ENCODE data around the gene KAT2B. TPM values are rescaled to one million over a fixed set of nuclear protein-coding genes. Genes with fewer than 3 reads are reported as not detected.

KAT2B gene
- polyA plus RNA-seq, 1 donor from 2014 or later: 14.2 TPM

DNA sequence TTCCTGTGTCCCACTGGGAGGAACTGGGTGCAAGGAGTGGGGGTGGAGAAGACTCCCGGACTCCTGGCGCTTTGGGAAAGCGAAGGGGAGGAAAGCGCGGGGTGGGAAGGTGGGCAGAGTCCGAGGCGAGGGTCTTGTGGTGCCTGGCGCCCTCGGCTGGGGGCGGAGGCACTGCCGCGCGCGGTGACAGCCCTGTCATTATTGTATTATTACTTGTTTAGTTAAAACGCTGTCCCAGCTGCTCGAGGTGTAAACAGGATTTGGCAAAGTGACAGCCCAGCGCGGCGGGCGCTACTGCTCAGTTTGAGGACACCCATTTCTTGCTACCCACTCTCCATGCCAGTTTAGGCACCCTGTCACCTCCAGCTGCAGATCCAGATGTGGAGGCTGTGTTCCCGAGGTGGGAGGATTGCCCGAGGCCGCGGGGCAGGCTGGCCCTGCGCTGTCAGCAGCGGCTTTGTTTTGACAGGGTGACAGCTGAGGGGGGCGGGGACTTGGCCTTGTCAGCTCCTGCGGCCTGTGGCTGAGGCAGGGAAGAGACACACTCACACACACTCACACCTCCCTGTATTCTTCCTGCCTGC lies 1.0 kb downstream of the KAT2B start:
- Histone ChIP-seq H3K4me3 (ENCODE audit: low read length) (peak overlapping the region; percentile 88), H3K9ac (ENCODE audit: low read length) (peak overlapping the region; percentile 67), H2AFZ (ENCODE audit: low read depth, low read length) (peak overlapping the region; percentile 43), H3K36me3 (ENCODE audit: insufficient read depth, low read length) (no peaks in the 10 kb centered on the region), H3K9me3 (ENCODE audit: low read length) (no peaks in the 10 kb centered on the region), H3K9me2 (ENCODE audit: insufficient read depth, low read length) (no peaks in the 10 kb centered on the region), H3K79me2 (replicated peaks; ENCODE audit: insufficient read depth, low read length) (peaks cover 17% of the 10 kb centered on the region), H3F3A (ENCODE audit: insufficient read depth, low read length, poor library complexity, severe bottlenecking) (no peaks in the 10 kb centered on the region), H3K27me3 (ENCODE audit: insufficient read depth, low read depth, low read length) (no peaks in the 10 kb centered on the region), H3K4me2 (ENCODE audit: low read length) (peak overlapping the region; percentile 70), H3K27ac (ENCODE audit: low read length) (peak overlapping the region; percentile 64), H4K20me1 (ENCODE audit: insufficient read depth) (no peaks in the 10 kb centered on the region)
- peak; percentile 73 for TF ChIP-seq EP300 (conservative IDR thresholded peaks at IDR 0.05; ENCODE audit: poor library complexity, severe bottlenecking)
- peak; percentile 13 for TF ChIP-seq RAD21 (conservative IDR thresholded peaks at IDR 0.05)
- TF ChIP-seq, protein P1, sequence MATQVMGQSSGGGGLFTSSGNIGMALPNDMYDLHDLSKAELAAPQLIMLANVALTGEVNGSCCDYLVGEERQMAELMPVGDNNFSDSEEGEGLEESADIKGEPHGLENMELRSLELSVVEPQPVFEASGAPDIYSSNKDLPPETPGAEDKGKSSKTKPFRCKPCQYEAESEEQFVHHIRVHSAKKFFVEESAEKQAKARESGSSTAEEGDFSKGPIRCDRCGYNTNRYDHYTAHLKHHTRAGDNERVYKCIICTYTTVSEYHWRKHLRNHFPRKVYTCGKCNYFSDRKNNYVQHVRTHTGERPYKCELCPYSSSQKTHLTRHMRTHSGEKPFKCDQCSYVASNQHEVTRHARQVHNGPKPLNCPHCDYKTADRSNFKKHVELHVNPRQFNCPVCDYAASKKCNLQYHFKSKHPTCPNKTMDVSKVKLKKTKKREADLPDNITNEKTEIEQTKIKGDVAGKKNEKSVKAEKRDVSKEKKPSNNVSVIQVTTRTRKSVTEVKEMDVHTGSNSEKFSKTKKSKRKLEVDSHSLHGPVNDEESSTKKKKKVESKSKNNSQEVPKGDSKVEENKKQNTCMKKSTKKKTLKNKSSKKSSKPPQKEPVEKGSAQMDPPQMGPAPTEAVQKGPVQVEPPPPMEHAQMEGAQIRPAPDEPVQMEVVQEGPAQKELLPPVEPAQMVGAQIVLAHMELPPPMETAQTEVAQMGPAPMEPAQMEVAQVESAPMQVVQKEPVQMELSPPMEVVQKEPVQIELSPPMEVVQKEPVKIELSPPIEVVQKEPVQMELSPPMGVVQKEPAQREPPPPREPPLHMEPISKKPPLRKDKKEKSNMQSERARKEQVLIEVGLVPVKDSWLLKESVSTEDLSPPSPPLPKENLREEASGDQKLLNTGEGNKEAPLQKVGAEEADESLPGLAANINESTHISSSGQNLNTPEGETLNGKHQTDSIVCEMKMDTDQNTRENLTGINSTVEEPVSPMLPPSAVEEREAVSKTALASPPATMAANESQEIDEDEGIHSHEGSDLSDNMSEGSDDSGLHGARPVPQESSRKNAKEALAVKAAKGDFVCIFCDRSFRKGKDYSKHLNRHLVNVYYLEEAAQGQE (IDR thresholded peaks at IDR 0.05; ENCODE audit: borderline replicate concordance): no peak
- TF ChIP-seq POLR2AphosphoS5 (IDR thresholded peaks at IDR 0.05): peak; percentile 71

- no peaks in the 10 kb centered on the region for H3F3A ChIP-seq (ENCODE audit: insufficient read depth, low read length, poor library complexity, severe bottlenecking)
- H3K79me2 ChIP-seq (replicated peaks; ENCODE audit: insufficient read depth, low read length): peaks cover 17% of the 10 kb centered on the region
- no peaks in the 10 kb centered on the region for H3K27me3 ChIP-seq (ENCODE audit: insufficient read depth, low read depth, low read length)
- no peaks in the 10 kb centered on the region for H3K9me3 ChIP-seq (ENCODE audit: low read length)
- H4K20me1 ChIP-seq (ENCODE audit: insufficient read depth): no peaks in the 10 kb centered on the region
- H3K4me3 ChIP-seq (ENCODE audit: low read length): peak overlapping the region; percentile 88
- H3K27ac ChIP-seq (ENCODE audit: low read length): no peak overlapping the region
- H3K9ac ChIP-seq (ENCODE audit: low read length): no peak overlapping the region
- TF ChIP-seq EZH2 (IDR thresholded peaks at IDR 0.05; ENCODE audit: borderline replicate concordance, insufficient read depth, low read length, poor library complexity, severe bottlenecking) (no peak), TAF1 (IDR thresholded peaks at IDR 0.05; ENCODE audit: low read depth) (no peak), MXI1 (conservative IDR thresholded peaks at IDR 0.05; ENCODE audit: poor library complexity, severe bottlenecking) (no peak), RAD21 (conservative IDR thresholded peaks at IDR 0.05) (no peak), EP300 (conservative IDR thresholded peaks at IDR 0.05; ENCODE audit: poor library complexity, severe bottlenecking) (no peak), POLR2AphosphoS5 (IDR thresholded peaks at IDR 0.05) (no peak)
- TF ChIP-seq, protein P2, sequence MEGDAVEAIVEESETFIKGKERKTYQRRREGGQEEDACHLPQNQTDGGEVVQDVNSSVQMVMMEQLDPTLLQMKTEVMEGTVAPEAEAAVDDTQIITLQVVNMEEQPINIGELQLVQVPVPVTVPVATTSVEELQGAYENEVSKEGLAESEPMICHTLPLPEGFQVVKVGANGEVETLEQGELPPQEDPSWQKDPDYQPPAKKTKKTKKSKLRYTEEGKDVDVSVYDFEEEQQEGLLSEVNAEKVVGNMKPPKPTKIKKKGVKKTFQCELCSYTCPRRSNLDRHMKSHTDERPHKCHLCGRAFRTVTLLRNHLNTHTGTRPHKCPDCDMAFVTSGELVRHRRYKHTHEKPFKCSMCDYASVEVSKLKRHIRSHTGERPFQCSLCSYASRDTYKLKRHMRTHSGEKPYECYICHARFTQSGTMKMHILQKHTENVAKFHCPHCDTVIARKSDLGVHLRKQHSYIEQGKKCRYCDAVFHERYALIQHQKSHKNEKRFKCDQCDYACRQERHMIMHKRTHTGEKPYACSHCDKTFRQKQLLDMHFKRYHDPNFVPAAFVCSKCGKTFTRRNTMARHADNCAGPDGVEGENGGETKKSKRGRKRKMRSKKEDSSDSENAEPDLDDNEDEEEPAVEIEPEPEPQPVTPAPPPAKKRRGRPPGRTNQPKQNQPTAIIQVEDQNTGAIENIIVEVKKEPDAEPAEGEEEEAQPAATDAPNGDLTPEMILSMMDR (IDR thresholded peaks at IDR 0.05; ENCODE audit: poor library complexity, severe bottlenecking): no peak
- TF ChIP-seq, protein P1 (IDR thresholded peaks at IDR 0.05; ENCODE audit: borderline replicate concordance): no peak
- no peak overlapping the region for H2AFZ ChIP-seq (ENCODE audit: low read depth, low read length)
- H3K9me2 ChIP-seq (ENCODE audit: insufficient read depth, low read length): no peaks in the 10 kb centered on the region
- H3K4me2 ChIP-seq (ENCODE audit: low read length): no peak overlapping the region
- no peaks in the 10 kb centered on the region for H3K36me3 ChIP-seq (ENCODE audit: insufficient read depth, low read length)
Observed at GRCh38 chr3:20042331-20042730, 2.1 kb downstream of the KAT2B start.

Measured in neural cell (in vitro differentiated cells).